HG03378 (cell line): Measurements from ENCODE around the gene OXSR1.
"Not testable (repeated sequence)": the region's sequence is repeated elsewhere in the genome, so short reads cannot be mapped to it uniquely, and the experiment has no call there.

Source experiments
- ATAC-seq: cut with Tn5 transposase; IDR thresholded peaks from one replicate; pipeline ENCODE4 v1.9.1; 2021; ENCODE audit warnings: mild to moderate bottlenecking, moderate library complexity; ENCODE audit not compliant: unreplicated experiment

The OXSR1 gene

DNA sequence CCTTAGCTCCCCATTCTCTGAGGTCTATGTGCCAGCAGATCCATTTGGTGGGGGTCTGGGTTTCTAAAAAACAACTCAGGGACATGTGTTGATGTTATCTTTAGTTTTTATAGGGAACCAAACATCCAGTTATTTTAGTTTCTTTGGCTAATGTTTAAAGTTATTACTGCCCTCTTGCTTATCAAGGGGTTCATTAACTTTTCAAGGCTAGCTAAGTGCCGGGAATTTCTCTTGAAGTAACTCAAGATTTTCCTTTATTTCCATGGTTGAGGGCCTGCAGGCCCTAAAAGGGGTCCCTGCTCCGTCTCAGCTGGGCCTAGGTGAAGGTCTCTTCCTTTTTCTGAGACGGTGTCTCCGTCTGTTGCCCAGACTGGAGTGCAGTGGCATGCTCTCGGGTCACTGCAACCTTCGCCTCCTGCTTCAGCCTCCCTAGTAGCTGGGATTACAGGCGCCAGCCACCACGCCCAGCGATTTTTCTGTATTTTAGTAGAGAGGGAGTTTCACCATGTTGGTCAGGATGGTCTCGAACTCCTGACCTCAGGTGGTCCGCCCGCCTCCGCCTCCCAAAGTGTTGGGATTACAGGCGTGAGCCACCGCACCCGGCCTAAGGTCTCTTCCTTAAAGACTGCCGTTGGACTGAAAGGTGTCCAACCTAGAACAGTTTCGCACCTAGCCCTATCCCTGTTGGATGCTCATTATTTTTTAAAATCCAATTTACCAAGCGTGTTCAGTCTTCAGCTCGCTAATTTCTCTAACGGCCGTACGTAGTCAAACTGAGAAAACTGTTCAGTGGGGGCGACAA lies 1.3 kb upstream of the OXSR1 start:
- ATAC-seq = no peak

DNA sequence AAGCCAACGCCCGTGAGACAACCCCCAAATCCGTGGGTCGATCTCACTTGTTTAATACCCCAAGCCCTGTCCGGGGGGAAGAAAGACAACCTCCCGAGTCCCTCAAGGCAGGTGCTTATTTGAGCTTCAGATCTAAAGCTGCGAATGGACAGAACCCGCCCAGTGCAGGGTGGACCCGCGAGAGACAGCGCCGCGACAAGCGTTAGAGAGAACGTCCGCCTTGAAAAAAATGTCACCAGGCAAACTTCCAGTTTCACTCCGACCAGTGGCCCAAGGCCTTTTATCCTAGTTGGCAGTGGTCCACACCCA lies 740 bp upstream of the OXSR1 start:
- no peak for ATAC-seq

DNA sequence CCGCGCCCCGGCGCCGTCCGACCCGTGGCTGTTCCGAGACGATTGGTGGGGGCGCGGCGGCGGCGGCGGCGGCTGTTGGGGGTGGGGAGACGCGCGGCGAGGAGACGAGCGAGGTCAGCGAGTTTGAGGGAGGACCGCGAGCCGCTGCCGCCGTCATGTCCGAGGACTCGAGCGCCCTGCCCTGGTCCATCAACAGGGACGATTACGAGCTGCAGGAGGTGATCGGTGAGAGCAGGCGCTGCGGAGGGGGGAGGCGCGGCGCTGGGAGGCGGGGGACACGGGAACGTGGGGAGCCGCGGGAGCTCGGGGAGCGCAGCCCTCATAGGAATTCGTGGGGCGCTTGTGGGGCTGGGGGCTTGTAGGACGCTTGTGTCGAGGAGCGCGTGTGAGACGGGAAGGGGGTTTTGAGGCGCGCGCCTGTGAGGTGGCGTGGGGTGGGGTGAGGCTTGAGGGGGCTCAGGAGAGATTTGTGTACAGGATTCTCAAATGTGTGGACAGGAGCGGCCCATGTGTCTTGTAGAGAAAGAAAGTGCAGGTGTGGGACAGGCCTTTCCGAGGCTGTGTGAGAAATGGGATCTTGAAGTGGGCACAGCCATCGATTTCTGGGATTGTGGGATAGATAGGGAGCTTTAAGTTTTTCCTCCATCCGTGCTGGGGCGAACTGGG lies 518 bp downstream of the OXSR1 start:
- no peak for ATAC-seq

- no peak for ATAC-seq
Observed at GRCh38 chr3:38167591-38167990, 2.3 kb downstream of the OXSR1 start.

GRCh38 chr3:38168151-38169026 lies 3.1 kb downstream of the OXSR1 start:
- ATAC-seq = no peak

DNA sequence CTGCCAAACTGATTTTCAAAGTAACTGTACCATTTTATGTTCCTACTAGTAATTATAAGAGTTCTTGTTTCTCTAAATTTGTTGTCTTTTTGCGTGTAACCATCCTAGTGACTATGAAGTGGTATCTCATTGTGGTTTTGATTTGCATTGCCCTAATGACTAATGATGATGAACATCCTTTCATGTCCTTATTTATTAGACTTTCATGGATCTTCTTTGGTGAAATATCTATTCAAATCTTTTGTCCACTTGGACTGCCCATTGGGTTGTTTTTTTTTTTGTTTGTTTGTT lies 3.6 kb downstream of the OXSR1 start:
- no peak for ATAC-seq

GRCh38 chr3:38170722-38171121 lies 5.4 kb downstream of the OXSR1 start:
- ATAC-seq = no peak

DNA sequence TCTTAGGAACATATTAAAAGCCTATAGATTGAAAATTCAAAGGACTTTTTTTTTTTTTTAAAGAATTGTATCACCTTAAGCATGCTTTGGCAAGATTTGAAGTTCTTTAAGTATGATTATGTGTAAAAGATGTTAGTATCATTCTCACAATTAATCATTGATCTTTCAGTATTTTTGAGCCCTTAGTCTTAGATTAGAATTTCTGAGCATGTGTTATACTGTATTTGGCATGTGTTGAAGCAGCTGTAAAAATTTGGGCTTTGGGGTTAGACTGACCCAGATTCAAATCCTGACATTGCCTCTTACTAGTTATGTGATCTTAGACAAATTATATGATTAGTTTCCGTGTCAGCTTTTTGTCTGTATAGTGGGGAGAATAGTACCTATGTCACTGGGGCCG lies 6.3 kb downstream of the OXSR1 start:
- ATAC-seq = no peak

- ATAC-seq = peak; percentile 41
Observed at GRCh38 chr3:38173834-38174418, 8.6 kb downstream of the OXSR1 start.

GRCh38 chr3:38177181-38177580 lies 11.8 kb downstream of the OXSR1 start:
- no peak for ATAC-seq

DNA sequence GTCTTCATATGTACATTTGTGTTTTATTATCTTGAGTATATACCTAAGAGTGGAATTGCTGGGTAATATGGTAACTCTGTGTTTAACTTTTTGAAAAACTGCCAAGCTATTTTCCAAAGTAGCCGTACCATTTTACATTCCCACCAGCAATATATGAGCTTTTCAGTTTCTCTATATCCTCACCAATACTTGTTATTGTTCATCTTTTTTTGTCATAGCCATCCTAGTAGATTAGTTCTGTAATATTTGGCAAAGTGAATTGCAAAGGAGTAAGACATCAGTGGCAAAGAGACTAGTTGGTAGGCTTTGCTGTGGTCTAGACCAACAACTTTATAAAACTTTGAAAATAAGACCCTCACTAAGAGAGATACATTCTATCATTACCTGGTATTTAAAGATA lies 21.4 kb downstream of the OXSR1 start:
- ATAC-seq = no peak

- no peak for ATAC-seq
Observed at GRCh38 chr3:38190481-38190881, 25.1 kb downstream of the OXSR1 start.

GRCh38 chr3:38202931-38203330 lies 37.6 kb downstream of the OXSR1 start:
- not testable (repeated sequence) for ATAC-seq

- ATAC-seq = no peak
Observed at GRCh38 chr3:38203690-38204089, 38.4 kb downstream of the OXSR1 start.

DNA sequence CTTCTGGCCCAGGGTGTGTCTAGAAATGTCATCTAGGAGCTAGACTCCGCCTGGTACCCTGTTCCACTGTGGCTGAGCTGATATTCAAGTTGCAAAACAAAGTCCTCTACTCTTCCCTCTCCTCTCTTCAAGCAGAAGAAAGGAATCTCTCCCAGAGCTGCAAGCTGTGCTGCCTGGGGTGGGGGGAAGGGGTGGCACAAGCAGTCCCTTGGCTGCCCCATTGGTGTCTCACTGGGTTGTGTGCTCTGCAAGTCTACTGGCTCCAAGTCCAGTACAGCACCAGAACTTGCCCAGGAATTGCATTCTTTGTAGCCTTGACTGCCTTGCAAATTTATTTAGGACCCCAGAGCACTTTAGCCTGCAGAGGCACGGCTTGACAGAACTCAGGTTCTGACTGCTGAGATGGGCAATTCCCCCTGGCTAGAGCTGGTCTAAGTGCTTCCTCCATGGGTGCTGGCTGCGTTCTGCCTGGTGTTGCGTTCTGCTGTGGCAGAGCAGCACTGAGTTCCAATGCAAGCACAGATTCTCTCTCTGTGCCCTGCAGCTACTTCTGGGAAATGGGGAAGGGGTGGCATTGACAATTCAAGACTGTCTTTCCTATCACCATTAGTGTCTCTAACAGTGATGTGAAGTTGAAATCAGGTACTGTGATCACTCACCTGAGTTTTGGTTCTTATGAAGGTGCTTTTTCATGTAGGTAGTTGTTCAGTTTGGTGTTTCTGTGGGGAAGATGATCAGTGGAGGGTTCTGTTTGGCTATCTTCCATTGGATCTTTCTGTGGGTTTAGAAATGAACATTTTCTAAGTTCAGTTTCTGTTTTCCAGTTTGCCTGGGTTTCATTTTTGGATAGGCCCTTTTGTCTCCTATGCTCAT lies 39.5 kb downstream of the OXSR1 start:
- no peak for ATAC-seq

- ATAC-seq = no peak
Observed at GRCh38 chr3:38205472-38205805, 40.1 kb downstream of the OXSR1 start.

DNA sequence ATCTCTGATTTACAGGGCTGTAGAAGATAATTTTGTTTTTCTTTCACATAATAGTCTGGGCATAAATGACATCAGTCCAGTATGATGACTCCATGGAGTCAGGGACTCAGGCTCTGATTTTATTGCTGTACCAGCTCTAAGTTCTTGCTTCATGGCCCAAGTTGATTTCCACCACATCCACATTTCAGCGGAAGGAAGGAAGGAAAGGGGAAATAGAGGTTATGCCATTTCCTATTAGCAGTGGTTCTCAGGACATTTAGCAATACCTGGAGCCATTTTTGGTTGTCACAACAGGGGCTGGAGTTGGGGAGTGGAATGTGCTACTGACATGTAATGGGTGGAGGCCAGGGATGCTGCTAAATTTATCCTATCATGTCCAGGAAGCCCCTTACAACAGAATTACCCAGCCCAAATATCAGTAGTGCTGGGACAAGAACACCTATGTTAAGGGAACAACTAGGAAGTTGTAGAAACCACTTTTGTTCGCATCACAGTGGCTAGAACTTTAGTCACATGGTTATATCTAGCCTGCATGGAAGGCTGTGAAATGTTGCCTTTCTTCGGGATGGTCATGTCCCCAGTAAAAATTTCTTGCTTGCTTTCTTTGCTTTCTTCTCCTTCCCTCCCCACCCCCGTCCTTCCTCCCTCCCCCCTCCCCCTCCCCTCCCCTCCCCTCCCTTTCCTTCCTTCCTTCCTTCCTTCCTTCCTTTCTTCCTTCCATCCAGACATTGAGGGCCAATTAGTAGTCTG lies 42.1 kb downstream of the OXSR1 start:
- no peak for ATAC-seq

DNA sequence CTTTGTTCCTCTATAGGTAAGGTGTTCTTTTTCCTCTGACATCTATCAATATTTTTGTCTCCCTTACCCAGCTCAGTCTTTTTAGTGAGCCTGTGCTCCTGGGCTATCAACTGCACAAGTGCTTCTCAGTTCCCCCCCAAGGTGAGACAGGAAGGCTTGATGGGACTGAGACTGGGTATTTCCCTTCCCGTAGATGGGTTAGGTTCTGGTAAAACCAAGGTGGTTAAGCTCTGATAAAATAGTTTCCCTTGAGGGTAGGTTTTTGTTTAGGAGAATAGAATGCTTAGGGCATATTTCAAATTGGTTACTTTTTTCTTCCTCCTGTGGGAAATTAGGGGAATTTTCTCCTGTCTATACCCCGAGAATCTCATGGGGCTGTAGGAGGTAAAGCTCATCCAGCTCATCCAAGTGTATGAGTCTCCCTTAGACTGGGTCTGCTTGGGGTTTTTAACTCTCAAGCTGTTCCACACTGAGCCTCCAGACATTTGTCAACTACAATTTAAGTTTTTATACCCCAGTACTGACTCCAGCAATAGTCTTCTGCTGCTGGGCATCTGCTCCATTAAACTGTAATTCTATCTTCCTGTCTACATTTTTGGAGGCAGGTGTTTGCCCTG lies 44.9 kb downstream of the OXSR1 start:
- ATAC-seq = peak; percentile 76

DNA sequence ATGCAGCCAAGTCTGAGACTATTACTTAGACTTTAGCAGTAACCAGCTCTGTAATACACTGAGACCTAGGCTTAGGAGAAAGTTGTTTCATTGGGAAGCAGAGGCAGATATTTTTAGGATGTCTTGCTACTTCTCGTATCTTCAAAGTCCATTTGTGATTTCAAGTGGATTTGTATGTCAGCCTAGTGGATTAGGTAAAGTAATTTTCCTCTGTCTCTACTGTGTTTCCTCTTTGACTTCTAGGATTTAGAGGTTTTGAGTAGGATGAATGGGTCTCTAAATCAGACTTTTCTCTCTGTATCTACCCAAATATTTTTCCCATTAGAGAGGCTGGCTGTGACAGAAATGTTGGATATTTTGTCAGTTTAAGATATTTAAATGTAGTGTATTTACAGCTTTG lies 46.8 kb downstream of the OXSR1 start:
- ATAC-seq = no peak

GRCh38 chr3:38214560-38214959 lies 49.2 kb downstream of the OXSR1 start:
- ATAC-seq = no peak
